HG02870 (cell line): ENCODE results near the gene FGD5.

Experiments used
- ATAC-seq: cut with Tn5 transposase; IDR thresholded peaks from one replicate; pipeline ENCODE4 v1.9.1; 2021; ENCODE audit warnings: mild to moderate bottlenecking, moderate library complexity; ENCODE audit not compliant: unreplicated experiment

Gene FGD5

DNA sequence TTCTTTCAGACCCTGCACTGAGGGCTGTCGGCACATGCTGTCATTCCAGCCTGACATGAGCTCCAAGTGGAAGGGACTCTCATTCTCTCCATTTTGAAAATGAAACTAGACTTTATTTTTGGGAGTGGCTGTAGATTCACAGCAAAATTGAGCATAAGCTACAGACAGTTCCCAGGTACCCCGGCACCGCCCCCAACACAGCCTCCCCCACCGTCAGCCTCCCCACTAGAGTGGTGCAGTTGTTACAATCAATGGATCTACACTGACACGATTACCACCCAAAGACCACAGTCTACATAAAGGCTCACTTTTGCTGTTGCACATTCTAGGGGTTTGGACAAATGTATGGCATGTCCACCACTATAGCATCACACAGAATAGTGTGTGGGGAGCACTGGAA, 29.5 kb upstream of the FGD5 start:
- ATAC-seq: no peak

DNA sequence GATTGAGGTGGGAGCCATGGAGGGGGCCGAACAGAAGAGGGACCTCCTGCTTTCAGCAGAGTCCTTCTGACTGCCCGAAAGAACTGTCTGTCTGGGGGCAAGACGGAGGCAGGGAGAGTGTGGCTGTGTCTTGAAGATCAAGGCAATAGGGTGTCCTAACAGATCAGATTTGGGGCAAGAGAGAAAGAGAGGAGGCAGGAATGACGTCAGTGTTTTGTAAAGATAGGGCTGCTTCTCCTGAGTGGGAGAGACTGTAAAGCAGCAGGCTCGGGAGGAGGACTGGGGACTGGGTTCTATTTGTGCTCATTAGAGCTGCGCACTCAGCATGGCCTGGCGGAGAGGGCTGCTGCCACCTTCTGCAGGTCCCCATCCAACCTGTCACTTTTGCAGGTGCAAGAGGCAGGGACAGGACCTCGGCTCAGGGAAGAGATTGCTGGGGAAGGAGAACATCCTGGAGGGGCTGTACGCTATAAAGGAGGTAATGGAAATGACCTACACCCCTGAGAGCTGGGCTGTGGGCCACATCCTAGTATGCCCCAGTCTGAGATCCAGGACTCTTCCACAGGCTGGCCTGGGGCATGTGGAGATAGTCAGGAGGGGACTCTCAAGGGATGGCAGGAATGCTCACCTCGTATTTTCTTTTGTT, 29.0 kb upstream of the FGD5 start:
- ATAC-seq: no peak

DNA sequence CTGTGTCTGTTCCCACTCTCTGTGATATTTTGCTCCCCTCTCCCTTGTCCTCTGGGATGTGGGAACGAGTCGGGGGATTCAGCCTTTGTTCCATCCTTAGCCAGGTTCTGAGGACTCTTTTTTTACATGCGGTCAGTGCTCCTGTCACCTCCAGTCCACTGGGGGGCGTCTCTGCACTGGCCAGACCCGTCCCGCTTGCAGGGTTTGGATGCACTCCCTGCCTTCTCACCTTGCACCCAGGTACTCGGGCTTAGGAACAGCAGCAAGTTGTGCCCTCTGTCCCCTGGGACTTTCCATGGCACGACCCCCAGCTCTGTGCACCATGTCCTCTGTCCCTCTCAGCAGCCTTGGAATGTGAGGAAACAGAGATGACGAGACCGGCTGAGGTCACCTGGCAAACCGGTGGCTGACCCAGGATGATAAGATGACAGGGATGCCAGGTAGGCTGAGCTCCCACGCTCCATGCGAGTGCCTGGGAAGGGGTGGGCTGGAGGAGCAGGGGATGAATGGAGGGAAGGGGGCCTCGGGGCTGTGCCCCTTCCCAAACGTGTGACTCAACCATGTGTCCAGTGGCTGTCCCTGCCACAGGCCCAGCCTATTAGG, 27.3 kb upstream of the FGD5 start:
- no peak for ATAC-seq

DNA sequence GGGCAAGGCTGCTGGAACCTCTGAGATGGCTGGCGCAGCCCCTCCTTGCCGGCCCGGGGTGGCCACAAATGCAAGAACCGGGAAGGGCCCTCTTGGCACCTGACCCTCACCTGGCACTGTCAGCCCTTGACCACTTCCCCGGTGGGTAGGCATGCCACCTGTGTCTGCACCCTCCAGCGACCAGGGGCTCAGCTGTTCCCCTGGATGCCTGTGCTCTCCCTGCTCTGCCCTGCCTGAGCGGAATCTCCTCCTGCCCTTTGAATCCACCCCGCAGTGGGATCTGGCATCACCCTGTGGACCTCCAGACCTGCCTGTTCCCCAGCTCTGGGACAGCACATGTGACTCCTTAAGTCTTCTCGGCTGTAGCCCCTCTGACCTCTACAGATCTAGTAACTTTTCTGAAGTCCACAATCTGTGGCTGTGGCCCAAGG, 26.1 kb upstream of the FGD5 start:
- no peak for ATAC-seq

DNA sequence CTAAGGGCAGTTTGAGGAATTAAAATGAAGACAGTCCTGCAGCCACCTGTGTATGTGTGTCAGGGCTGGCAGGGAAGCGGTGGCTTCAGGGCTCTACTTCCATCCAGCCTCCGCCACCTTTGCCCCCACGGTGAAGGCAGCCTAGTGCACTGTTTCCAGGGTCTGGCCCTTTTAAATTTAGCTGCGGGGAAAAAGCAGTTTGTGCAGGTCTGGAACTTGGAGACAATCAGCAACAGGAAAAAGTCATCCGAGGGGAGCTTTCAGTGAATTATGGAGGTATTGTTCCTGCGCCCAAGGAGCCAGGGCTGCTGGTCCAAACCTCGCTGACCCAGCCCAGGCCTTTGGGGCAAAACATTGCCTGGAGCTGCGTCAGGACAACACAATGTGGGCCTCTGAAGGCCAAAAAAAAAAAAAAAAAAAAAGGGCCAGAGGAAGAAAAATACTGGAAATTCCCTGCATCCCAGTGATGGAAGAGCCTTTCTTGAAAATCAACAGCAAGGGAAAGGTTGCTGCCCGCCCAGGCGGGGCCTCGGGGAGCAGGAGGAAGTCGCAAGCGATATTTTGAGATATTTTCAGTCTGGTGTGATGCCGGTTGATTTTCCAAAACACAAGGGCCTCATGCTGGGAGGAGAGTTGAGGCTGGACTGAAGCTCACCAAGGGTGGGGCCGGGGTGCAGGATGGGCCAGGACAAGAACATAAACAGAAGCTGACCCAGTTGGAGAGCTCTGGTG, 25.5 kb upstream of the FGD5 start:
- no peak for ATAC-seq

DNA sequence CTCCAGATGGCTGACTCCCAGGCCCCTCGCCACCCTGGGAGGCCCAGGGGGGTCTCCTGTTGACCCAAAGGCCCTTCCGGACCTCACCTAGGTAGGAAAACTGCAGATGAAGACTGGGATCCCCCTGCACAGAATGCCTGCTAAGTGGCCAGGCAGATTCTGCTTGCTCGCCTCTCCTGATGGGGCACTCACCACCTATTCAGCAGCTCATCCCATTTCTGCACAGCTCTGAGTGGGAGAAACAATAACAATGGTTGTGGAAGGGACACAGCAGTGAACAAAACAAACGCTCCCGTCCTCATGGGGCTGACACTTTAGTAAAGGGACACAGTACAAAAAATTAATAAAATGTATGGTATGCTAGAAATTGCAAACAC, 24.9 kb upstream of the FGD5 start:
- no peak for ATAC-seq

DNA sequence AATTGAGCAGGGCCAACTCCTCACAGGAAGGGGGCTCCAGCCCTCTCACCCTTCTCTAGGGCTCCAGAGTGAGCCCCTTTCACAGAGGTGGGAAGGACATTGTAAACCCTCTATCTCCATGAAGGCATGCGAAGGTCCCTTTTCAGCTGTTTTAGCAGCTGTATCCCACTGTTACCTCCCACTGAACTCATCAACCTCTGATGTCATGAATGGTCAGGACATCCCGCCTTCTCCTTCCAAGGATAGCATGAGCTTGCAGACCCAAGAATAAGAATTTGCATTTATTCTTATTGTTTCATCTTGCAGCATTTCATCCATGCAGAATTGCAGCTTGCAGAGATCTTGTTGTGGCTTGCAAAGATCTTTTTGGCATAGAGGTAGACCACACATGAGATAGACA, 24.3 kb upstream of the FGD5 start:
- ATAC-seq: no peak

DNA sequence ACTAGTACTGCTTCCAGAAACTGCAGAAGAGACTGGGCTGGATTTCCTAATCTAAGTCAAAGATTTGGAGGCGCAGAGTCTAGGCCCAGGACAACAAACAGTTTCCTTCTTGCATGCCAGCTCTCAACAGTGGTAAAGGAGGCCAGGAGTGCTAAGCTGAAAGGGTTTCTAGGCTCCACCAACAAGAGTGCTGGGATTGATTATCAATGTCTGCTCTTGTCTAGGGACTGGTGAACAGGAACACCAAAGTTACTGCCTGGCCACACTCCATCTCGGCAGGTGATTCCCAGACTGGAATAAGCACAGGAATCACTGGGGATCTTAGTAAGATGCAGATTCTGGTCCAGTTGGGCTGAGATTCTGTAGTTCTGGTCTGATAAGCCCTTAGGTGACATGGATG, 22.8 kb upstream of the FGD5 start:
- ATAC-seq: no peak

DNA sequence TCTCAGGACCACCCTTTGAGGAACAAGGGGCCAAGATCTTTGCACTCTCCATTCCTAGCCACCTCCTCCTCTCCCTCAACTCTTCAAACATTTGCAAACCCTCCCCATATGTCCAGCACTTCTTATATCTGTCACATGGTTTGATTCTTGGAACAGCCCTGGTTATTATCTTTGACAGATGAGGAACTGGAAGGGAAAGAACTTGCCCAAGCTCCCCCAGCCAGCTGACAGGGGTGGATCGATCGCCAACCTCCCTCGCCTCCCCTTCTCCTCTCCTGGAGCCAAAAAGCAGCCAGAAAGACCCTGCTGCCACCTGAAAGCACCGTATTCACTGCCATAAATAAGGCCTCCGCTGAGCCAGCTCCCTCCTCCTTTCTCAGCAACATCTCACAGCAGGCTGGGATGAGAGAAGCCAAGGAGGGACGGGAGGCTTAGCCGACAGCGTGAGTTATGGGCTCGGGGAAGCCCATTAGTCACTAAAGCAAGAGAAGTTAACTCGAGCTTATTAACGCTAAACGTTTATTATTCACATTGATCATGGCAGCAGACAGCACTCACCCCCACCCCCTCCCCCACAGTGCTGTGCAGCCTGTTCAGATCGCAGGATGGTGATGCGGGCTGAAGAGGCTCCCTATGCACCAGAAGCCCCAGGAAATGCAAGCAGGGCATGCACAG, 22.2 kb upstream of the FGD5 start:
- ATAC-seq: no peak

DNA sequence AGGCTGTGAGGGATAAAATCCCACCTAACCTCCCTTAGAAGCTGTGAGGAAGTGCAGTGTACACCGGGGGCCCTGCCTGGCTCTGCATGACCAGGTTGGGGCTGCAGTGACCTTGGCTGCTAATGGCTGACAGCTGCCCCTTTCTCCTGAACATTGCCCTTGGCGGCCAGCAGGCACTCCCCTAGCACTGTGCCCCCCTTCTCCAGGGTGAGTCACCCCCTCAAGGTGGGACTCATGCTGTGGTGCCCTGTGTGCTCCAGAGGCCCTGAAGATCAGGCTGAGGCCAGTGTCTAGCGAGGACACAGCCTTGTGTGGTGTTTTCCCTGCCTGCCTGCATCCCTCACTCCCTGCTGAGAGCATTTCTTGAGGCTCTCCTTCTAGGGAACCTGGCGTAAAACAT, 21.0 kb upstream of the FGD5 start:
- no peak for ATAC-seq

DNA sequence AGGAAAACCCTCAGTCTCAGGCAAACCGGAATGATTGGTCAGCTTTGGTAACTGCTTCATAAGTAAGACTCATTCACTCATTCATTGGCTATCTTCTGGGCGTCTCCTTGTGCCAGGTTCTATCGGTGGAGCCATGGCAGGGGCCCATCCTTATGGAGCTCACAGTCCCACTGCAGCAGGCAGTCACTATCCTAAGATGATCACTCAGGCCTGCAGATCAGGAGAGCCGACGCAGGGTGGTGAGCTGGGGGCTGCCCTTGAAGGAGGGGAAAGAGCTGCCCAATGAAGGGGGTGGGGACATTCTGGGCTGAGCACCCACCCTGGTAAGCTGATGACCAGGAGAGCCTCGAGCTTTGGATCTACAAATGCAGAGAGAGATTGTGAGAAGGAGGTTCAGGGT, 20.5 kb upstream of the FGD5 start:
- no peak for ATAC-seq

DNA sequence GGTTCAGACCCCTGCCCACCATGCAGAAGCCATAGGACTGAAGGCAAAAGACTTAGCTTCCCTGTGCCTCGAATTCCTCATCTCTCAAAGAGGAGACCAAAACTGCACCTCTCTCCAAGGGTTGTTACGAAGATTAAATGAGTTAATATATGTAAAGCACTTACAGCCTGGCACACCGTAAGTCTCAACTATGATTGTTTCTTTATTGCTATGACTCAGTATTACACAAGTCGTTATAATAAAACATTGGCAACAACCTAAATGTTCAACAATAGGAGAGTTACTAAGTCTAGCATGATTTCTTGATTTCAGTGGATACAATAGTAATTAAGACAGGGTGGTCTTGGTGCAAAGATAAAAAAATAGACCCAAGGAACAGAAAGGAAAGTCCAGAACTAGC, 19.6 kb upstream of the FGD5 start:
- ATAC-seq: no peak

DNA sequence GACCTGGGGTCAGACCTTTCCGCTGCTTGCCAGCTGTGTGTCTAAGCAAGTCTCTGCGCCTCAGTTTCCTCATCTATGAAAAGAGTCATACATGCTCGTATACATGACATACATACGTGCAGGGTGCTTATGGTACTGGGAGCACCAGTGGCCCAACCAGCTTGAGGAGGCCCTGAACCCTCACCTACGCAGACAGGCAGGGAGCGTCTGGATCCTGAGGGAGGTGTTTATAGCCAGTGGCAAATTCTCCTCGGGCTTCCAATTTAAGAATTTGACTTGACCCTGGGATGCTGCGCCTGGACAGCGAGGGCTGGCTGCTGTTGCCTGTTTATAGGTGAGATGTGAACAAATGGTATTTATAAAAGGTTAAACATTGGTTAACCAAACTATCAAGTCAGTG, 17.7 kb upstream of the FGD5 start:
- no peak for ATAC-seq

DNA sequence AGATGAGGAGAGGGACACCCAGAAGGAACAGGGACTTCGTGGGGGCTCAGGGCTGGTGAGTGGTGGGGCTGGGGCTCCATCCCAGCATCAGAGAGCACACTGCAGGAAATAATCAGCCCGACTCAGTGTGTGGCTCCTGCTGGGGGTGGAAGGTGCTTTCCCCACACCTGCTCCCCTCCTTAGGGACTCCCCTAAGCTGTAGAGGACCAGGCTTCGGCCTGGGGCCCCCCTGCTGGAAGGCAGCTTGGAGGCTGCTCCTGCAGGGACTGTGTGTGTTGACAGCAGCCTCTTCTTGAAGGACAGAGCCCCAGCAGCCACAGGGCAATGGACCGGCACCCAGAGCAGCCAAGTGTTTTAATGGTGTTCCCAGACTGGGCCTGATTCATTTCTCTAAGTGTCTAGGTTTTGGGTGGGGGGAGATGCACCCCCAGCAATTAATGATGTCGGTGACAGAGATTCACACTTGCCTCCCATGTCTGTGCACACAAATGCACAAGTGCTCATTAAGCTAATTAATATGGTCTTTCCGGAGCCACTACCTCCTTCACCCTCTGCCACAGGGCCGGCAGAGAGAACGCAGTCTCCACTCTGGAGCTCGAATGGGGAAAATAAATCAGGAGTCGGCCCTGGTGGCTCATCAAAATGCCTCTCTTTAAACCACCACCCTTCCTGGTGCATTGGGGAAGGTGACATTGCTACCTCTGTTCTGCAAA, 16.9 kb upstream of the FGD5 start:
- no peak for ATAC-seq

DNA sequence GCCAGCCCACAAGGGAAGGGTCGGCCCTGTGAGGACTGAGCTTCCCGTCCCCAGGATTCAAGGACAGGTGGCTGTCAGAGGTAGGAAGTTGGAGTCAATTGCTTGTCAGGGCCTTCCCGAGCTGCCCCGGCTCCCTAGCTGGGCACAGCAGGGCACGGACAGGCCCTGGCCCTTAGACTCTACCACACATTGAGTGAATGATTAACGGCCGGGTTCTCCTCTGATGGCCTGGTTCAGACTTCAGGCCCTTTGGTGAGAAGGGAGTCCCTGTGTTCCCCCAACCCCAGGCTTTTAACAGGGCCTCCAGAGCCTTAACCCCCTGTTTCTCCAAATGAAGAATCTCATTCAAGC, 16.4 kb upstream of the FGD5 start:
- no peak for ATAC-seq

DNA sequence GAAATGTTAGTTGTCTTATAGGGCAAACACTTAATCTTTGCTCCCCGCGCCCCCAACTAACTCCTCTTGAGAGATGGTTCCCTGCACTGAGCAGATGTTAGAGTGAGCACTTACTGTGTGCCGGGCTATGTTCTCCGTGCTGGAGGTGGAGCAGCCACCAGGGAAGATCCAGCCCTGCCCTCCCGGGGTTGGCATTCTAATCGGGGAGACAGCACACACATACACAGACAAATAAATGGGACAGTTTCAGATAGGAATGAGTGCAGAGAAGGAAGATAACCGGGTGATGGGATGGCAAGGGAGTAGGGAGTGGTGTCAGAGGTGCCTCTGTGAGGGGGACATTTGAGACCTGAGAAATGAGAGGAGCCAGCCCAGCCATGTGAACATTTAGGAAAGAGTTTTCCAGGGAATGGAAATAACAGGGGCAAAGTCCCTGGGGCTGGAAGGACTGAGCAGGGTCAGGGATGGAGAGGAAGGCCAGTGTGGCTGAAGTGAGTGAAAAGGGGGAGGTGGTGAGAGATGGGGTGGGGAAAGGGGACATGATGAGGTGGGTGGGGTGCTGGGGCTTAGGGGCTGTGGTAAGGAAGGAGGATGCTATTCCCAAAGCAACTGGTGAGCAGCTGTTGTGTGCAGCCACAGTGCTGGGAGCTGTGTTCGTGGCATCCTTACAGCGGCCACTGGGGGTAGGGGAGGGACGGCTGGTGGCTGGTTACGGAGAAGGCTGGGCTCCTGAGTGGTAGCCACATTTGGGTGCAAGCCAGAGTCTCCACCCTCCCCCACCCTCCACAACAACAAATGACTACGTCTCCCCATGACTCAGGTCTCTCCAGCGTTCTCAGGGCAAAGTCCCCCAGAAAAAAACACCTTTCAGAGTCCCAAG, 15.4 kb upstream of the FGD5 start:
- no peak for ATAC-seq

DNA sequence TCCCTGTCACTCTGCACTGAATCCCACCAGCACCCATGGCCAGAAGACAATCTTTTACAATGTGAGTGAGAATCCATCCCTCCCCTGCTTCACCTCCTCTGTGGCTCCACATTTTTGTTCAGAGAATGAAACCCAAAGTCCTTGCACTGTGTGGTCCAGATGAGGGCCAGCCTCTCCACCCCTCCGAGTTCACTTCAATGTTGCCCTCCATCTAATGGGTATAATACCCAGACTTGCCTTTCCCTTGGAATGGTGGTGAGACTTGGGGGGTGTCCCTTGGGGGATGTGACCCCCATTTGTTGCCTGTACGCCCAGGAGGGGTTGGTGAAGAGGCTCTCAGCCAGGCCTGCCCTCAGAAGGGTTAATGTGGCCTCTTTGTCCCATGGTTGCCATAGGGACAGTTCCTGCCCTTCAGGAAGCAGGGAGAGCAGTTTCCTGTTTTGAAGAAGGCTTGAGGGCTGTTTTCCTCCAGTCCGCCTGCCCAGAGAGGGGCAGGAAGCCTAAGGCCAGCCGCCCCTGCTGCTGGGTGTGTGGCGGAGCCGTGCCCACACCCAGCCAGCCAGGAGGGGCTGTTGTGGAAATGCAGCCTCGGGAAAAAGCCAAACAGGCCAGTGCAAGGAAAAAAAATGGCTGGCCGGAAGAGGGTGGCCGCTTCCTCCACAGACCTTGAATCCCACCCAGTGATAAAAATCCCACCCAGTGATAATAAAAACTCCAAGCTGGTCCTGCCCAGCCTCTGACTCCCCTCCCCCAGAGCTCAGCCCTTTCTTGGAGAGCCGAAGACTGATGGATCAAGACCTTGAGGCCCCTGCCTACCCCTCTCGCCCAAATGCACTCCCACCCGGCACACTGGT, 14.6 kb upstream of the FGD5 start:
- ATAC-seq: no peak

DNA sequence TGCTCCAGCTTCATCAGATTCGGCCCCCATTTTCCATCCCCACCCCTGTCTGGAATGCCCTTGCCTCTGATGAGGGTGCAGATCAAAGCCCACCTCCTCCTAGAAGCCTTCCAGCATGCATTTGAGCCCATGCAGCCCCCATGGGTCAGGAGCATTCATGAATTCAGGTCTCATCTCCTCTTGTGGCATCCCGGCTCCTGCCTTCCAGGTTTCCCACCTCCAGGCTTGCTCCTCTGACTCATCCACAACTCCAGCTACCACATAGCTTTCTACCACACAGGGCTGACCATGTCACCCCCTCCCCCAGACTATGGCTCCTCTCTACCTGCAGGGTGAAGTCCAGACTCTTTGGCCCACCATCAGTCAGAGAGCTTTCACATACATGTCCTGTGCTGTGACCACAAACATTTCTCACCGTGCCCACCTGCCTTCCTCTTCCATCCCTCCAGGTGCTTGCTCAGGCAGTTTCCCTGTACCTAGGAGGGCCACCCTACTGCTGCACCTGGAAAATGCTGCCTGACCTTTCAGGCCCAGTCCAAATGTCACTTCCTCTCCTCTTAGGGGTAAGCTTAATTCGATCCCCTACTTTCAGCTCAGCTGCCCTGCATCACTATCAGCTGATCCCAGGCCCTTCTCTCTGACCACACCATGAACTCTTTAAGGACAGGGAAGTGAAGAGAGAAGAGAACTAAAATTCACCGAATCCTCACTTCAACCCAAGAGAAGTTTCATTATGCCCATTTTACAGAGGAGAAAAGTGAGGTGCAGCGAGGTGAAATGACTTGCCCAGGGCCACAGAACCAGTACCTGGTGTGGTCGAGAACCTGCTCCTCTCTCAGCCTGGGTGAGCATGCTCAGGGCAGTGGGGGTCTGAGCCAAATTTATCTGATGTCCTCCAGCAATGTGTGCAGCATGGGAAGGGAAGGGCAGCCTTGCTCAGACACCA, 13.7 kb upstream of the FGD5 start:
- ATAC-seq: no peak
